ENCODE data around the gene FBXW4.
A peak's percentile ranks its signal among the peaks of the same experiment; 100 is the strongest.
"Not testable (repeated sequence)": the region's sequence is repeated elsewhere in the genome, so short reads cannot be mapped to it uniquely, and the experiment has no call there.

Gene FBXW4

DNA sequence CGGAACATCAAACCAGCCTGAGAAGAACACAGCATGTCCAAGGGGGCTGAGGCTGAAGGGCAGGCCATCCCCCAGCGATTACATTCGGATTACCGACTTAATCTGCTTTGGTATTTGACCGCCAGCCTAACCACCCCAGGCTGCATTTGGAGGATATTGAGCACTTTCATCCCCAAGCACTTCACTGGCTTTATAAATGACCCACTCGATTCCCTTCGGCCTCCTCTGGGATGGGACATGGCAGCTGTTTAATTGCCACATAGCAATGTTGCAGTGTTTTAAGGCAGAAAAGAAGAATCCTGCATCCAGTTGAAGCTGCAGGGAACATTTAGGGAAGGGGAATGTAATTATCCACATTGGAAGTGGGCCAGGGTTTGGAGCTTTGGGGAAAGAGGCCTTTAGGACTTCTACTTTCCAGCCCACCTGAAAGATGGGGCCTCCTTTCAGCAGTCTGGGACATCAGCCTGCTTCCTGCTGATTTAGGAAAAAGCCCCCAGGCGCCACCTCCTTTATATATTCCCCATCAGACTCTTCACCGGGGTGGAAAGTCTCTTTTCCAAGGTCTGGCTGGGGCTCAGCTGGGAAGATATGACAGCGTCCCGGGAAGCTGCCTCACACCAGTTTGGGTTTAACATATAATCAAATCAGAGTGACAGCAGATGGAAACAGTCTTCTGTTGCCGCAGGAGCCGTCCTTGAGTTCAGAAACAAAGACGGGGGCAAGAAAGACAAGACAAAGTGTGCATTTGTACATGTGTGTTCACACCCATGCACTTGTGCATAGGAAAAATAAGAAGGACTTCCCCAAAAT, 97.7 kb downstream of the FBXW4 start:
- Mint-ChIP-seq H3K9me3 (no peaks in the 10 kb centered on the region), H3K4me1 (peaks cover 8% of the 10 kb centered on the region), H3K27me3 (ENCODE audit: low read depth, poor library complexity) (peaks cover 6% of the 10 kb centered on the region), H3K4me3 (no peak overlapping the region), H3K27ac (peak overlapping the region; percentile 36), H3K36me3 (ENCODE audit: low read depth) (peaks cover 10% of the 10 kb centered on the region)
- no peak for DNase-seq
- no peak for TF ChIP-seq CTCF (IDR thresholded peaks at IDR 0.05)

DNA sequence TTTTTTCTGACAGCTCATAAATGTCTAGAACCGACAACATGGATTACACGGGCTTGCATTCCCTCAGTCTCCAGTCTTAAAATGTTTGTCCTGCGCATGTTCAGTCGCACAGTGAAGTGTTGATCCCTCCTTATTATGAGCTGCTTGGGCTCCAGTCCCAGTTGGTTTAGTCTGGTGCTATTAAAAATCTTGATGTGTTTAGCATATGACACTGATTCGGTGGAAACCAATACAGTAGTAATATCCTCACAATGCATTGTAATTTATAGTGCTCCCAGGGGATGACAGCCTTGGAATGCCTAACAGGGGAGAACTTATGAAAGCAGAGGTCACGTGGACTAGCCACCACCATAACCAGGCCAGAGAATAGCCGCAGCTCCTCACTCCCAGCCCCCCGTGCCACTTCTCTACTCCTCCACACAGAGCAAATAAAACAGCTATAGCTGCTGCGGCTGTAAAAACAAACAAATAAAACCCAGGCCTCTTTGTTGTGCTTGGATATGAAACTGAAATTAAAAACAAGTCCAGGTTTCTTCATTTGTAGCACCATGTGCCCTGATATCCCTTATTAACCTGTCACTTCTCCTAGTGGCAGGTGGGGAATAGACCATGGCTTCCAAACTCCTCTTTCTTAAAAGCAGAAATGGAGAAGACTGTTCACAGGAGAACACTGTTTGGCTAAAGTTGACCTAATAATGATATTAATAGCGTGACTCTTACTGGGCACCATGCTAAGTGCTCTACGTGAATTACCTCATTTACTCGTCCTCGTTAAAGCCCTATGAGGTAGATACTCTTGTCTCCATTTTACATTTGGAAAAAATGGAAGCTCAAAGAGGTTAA, 99.2 kb downstream of the FBXW4 start:
- peaks cover 11% of the 10 kb centered on the region for H3K4me1 Mint-ChIP-seq
- H3K9me3 Mint-ChIP-seq: no peaks in the 10 kb centered on the region
- no peak for TF ChIP-seq CTCF (IDR thresholded peaks at IDR 0.05)
- H3K4me3 Mint-ChIP-seq: no peak overlapping the region
- peaks cover 5% of the 10 kb centered on the region for H3K36me3 Mint-ChIP-seq (ENCODE audit: low read depth)
- no peak for DNase-seq
- H3K27ac Mint-ChIP-seq: no peak overlapping the region
- H3K27me3 Mint-ChIP-seq (ENCODE audit: low read depth, poor library complexity): peaks cover 3% of the 10 kb centered on the region

DNA sequence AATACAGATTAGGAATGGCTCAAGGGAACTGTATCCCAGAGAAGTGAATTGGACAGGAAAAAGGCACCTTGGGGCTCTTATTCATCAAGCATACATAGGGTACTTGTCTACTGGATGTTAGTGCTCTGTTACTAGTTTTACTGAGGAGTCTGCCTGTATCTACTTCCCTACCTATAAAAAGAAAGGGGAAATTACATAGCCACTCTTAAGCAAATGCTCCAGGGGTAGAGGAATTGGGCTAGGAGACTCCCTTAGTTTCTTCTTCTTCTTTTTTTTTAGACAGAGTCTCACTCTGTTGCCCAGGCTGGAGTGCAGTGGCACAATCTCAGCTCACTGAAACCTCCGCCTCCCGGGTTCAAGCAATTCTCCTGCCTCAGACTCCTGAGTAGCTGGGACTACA, 101.6 kb downstream of the FBXW4 start:
- not testable (repeated sequence) for H3K27ac Mint-ChIP-seq; H3K4me3 Mint-ChIP-seq; H3K36me3 Mint-ChIP-seq (ENCODE audit: low read depth); H3K9me3 Mint-ChIP-seq; H3K27me3 Mint-ChIP-seq (ENCODE audit: low read depth, poor library complexity); DNase-seq
- peaks cover 30% of the 10 kb centered on the region for H3K4me1 Mint-ChIP-seq

DNA sequence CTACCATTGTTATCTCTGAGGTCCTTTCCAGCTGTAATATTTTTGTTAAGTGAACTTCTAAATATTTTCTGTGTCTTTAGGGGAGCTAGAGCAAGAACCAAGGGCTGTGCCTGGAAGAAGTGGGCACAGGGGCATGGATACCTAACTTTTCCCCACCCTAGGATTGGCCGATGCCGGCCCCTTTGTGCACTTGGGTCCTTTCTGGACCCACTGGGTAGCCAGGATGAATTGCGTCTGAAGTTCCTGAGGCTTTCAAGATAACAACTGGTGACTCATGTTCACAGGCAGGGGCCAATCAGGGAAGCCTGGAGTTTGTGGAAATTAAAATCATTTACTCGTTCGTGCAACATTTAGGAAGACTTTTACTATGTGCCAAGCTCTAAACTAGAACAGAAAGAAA, 106.1 kb downstream of the FBXW4 start:
- TF ChIP-seq CTCF (IDR thresholded peaks at IDR 0.05): no peak
- Mint-ChIP-seq H3K36me3 (ENCODE audit: low read depth) (peaks cover 13% of the 10 kb centered on the region), H3K9me3 (no peaks in the 10 kb centered on the region), H3K27ac (peak overlapping the region; percentile 2), H3K27me3 (ENCODE audit: low read depth, poor library complexity) (peaks cover 3% of the 10 kb centered on the region), H3K4me1 (peaks cover 45% of the 10 kb centered on the region), H3K4me3 (peak overlapping the region; percentile 96)
- no peak for DNase-seq

- H3K36me3 Mint-ChIP-seq (ENCODE audit: low read depth): peaks cover 15% of the 10 kb centered on the region
- peaks cover 3% of the 10 kb centered on the region for H3K27me3 Mint-ChIP-seq (ENCODE audit: low read depth, poor library complexity)
- DNase-seq: peak; percentile 97
- H3K4me1 Mint-ChIP-seq: peaks cover 45% of the 10 kb centered on the region
- H3K9me3 Mint-ChIP-seq: no peaks in the 10 kb centered on the region
- no peak for TF ChIP-seq CTCF (IDR thresholded peaks at IDR 0.05)
- H3K27ac Mint-ChIP-seq: peak within 1 kb of the TSS; percentile 42
- H3K4me3 Mint-ChIP-seq: peak within 1 kb of the TSS; percentile 96
These were observed 107.0 kb downstream of the FBXW4 start, which contains the start of the genes DPCD and POLL for GRCh38 chr10:101587725-101588653. TSS of gene DPCD (plus strand) at chr10:101588321. CDS start at chr10:101588337, 16 bp downstream. TSS of gene POLL (minus strand) at chr10:101588257. CDS start at chr10:101587360, 897 bp downstream.

All from nephron progenitor cell (in vitro differentiated cells).